ENCODE data around the gene GPC2. TPM values are rescaled to one million over a fixed set of nuclear protein-coding genes. Genes with fewer than 3 reads are reported as not detected.

GPC2 gene
- polyA plus RNA-seq, 1 donor (not counting 4 experiments of a cell fraction or from before 2014, with no cell fraction given) = 0.55 TPM

DNA sequence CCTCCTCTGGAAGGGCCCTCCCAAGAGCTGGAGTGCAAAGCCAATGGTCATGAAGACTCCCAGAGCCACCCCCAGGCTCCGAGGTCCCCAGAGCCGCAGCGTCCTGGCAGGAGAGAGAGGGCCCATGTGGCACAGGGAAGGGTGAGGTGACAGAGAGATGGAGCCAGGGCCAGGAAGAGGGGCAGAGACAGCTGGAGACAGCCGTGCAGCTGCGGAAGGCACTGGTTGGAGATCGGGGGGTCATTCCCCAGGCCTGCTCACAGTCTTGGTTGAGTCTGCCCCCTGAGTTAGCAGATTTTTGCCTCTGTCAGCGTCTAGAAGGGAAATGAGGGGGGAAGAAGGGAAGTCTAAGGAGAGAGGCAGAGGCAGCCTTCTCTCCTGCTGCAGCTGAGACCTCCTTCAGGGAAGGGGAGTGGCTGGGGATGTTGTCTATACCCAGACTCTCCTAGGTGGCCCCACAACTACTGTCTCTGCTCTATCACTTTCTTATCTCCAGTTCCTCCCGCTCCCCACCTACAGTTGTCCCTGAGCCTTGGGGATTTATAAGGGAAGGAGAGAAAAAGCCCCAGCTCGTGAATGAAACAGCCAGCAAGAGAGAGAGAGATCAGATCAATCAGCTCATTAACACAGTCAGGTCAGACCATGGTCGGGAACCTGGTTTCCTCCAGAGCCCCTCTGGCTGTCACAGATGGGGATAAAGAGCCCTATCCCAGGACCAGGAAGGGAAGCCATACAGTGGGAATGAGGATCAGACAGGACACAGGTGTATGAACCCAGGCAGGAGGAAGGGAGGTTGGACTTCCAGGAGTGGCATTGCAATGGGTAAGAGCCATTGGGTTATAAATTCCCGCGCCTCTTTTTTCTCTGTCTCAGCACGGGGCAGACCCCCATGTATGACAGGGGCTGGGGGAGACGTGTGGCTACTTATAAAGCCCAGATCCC lies 9.9 kb downstream of the GPC2 start:
- H2AFZ ChIP-seq (ENCODE audit: control insufficient read depth, low read length) = no peak overlapping the region
- FAIRE-seq = no peak
- H3K9ac ChIP-seq (ENCODE audit: control insufficient read depth, extremely low read depth, insufficient read depth, low read length) = no peak overlapping the region
- H3K4me2 ChIP-seq (ENCODE audit: control insufficient read depth, extremely low read depth, insufficient read depth, low read depth, low read length) = peak overlapping the region; percentile 94
- no peaks in the 10 kb centered on the region for H3K79me2 ChIP-seq (ENCODE audit: control insufficient read depth, insufficient read depth, low read length)
- no peaks in the 10 kb centered on the region for H3K36me3 ChIP-seq (ENCODE audit: control insufficient read depth in 2 of 2, extremely low read depth in 1 of 2, insufficient read depth in 2 of 2, low read length in 2 of 2)
- no peaks in the 10 kb centered on the region for H3K9me3 ChIP-seq (ENCODE audit: control insufficient read depth, low read depth, low read length)
- TF ChIP-seq, protein P1, sequence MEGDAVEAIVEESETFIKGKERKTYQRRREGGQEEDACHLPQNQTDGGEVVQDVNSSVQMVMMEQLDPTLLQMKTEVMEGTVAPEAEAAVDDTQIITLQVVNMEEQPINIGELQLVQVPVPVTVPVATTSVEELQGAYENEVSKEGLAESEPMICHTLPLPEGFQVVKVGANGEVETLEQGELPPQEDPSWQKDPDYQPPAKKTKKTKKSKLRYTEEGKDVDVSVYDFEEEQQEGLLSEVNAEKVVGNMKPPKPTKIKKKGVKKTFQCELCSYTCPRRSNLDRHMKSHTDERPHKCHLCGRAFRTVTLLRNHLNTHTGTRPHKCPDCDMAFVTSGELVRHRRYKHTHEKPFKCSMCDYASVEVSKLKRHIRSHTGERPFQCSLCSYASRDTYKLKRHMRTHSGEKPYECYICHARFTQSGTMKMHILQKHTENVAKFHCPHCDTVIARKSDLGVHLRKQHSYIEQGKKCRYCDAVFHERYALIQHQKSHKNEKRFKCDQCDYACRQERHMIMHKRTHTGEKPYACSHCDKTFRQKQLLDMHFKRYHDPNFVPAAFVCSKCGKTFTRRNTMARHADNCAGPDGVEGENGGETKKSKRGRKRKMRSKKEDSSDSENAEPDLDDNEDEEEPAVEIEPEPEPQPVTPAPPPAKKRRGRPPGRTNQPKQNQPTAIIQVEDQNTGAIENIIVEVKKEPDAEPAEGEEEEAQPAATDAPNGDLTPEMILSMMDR (optimal IDR thresholded peaks at IDR 0.05 in 1 of 3, IDR thresholded peaks at IDR 0.05 in 1 of 3, conservative IDR thresholded peaks at IDR 0.05 in 1 of 3; ENCODE audit: extremely low read depth in 1 of 3, insufficient read depth in 2 of 3, low read length in 3 of 3) = no peak
- no peak for TF ChIP-seq EZH2 (IDR thresholded peaks at IDR 0.05; ENCODE audit: low read length)
- no peak overlapping the region for H3K27ac ChIP-seq (ENCODE audit: control insufficient read depth, insufficient read depth, low read length)
- no peak for DNase-seq (ENCODE audit: low read depth, low spot score)
- peaks cover 28% of the 10 kb centered on the region for H3K4me1 ChIP-seq (ENCODE audit: control insufficient read depth, extremely low read depth, insufficient read depth, low read length)
- peak overlapping the region in 1 of 3 experiments; percentile 62 for H3K4me3 ChIP-seq (ENCODE audit: control insufficient read depth in 2 of 3, extremely low read depth in 1 of 3, insufficient read depth in 2 of 3, low read depth in 1 of 3, low read length in 3 of 3)
- dilution Hi-C loops (cut with MboI; ENCODE audit: extremely low pct_ligation_motif_present, low sequenced_read_pairs) = no loop called here
- peaks cover 2% of the 10 kb centered on the region for H3K9me1 ChIP-seq (ENCODE audit: control insufficient read depth, extremely low read depth, insufficient read depth, low read length)
- peaks cover 14% of the 10 kb centered on the region for H3K27me3 ChIP-seq (ENCODE audit: control insufficient read depth, extremely low read depth, insufficient read depth, low read length)
- H4K20me1 ChIP-seq (ENCODE audit: control insufficient read depth, extremely low read depth, insufficient read depth, low read length) = no peaks in the 10 kb centered on the region

DNA sequence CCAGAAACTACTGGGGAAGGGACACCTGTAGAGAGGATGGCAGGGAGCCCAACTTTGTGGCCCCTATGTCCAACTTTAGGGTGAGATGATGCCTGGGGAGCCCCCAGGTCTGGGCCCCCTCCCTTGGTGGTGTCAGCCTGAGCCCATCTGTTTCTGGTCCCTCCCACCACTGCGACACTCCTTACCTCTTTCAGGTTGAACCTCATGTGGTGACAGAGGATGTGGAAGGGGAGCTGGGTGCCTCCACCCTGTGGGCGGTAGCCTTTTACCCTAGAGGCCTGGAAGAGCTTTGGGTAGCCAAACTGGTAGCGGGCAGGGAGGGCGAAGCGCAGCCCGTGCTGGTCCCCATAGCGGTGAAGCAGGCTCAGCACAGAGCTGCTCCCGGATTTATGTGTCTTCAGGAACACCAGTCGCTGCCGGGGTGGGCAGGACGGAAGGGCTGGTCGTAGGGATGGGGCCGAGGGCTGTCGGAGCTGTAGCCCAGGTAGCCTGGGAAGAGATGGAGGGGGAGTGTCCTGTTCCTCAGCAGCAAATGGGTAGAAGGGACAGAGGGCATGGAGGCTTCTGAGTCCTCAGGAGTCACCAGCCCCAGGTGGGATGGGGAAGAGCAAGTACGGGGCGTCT lies 10.8 kb downstream of the GPC2 start:
- Histone ChIP-seq H3K9me1 (ENCODE audit: control insufficient read depth, extremely low read depth, insufficient read depth, low read length) (peaks cover 2% of the 10 kb centered on the region), H3K36me3 (ENCODE audit: control insufficient read depth in 2 of 2, extremely low read depth in 1 of 2, insufficient read depth in 2 of 2, low read length in 2 of 2) (no peaks in the 10 kb centered on the region), H2AFZ (ENCODE audit: control insufficient read depth, low read length) (no peak overlapping the region), H3K79me2 (ENCODE audit: control insufficient read depth, insufficient read depth, low read length) (no peaks in the 10 kb centered on the region), H3K27me3 (ENCODE audit: control insufficient read depth, extremely low read depth, insufficient read depth, low read length) (peaks cover 10% of the 10 kb centered on the region), H3K4me1 (ENCODE audit: control insufficient read depth, extremely low read depth, insufficient read depth, low read length) (peaks cover 28% of the 10 kb centered on the region), H3K4me3 (ENCODE audit: control insufficient read depth in 2 of 3, extremely low read depth in 1 of 3, insufficient read depth in 2 of 3, low read depth in 1 of 3, low read length in 3 of 3) (no peak overlapping the region), H3K9me3 (ENCODE audit: control insufficient read depth, low read depth, low read length) (no peaks in the 10 kb centered on the region), H3K9ac (ENCODE audit: control insufficient read depth, extremely low read depth, insufficient read depth, low read length) (no peak overlapping the region), H3K27ac (ENCODE audit: control insufficient read depth, insufficient read depth, low read length) (no peak overlapping the region), H3K4me2 (ENCODE audit: control insufficient read depth, extremely low read depth, insufficient read depth, low read depth, low read length) (no peak overlapping the region), H4K20me1 (ENCODE audit: control insufficient read depth, extremely low read depth, insufficient read depth, low read length) (no peaks in the 10 kb centered on the region)
- dilution Hi-C loops (cut with MboI; ENCODE audit: extremely low pct_ligation_motif_present, low sequenced_read_pairs) = no loop called here
- no peak for TF ChIP-seq EZH2 (IDR thresholded peaks at IDR 0.05; ENCODE audit: low read length)
- TF ChIP-seq, protein P1 (optimal IDR thresholded peaks at IDR 0.05 in 1 of 3, IDR thresholded peaks at IDR 0.05 in 1 of 3, conservative IDR thresholded peaks at IDR 0.05 in 1 of 3; ENCODE audit: extremely low read depth in 1 of 3, insufficient read depth in 2 of 3, low read length in 3 of 3) = no peak
- FAIRE-seq (no peak), DNase-seq (ENCODE audit: low read depth, low spot score) (no peak)
